Activated T-helper 1 cell treated with anti-CD3 and anti-CD28 coated beads, Interleukin-12 subunit alpha, Interleukin-12 subunit beta, Interleukin-2, Interleukin-4 antibody, amounts not matched to agents 30 ng/mL and 10 ng/mL and 1 ng/mL, durations not matched to agents 14 hours and 24 hours and 36 hours (primary cell): ENCODE data around the gene LRFN4. TPM values are rescaled to one million over a fixed set of nuclear protein-coding genes. Genes with fewer than 3 reads are reported as not detected.

Experiments
- DNase-seq: peaks from one replicate; pipeline ENCODE4 v3.0.0; 2021; ENCODE audit warnings: low spot score
- H3K27ac Mint-ChIP-seq: one replicate; pipeline ENCODE4 v1.8.0; 2021; ENCODE audit warnings: mild to moderate bottlenecking, mixed read lengths
- H3K27me3 Mint-ChIP-seq: one replicate; pipeline ENCODE4 v1.8.0; 2022; ENCODE audit warnings: mild to moderate bottlenecking, moderate library complexity, mixed read lengths; ENCODE audit not compliant: insufficient read depth
- H3K36me3 Mint-ChIP-seq: one replicate; pipeline ENCODE4 v1.8.0; 2021; ENCODE audit warnings: low read depth, mixed read lengths
- H3K4me1 Mint-ChIP-seq: one replicate; pipeline ENCODE4 v1.8.0; 2021; ENCODE audit warnings: low read depth, mixed read lengths
- H3K4me3 Mint-ChIP-seq: one replicate; pipeline ENCODE4 v1.8.0; 2021; ENCODE audit warnings: mild to moderate bottlenecking, moderate library complexity, mixed read lengths
- H3K9me3 Mint-ChIP-seq: one replicate; pipeline ENCODE4 v1.8.0; 2021; ENCODE audit warnings: mixed read lengths
- intact Hi-C: fragments of 100-400 bp; cut with micrococcal nuclease; formaldehyde crosslinking; loops from one replicate; pipeline ENCODE4 v1.15.1; 2024
- total RNA-seq: library from RNA; stranded (reverse); gene quantifications from 2 replicates; pipeline ENCODE4 v1.2.3, GENCODE V29; 2022

Gene LRFN4
- total RNA-seq, 1 donor from 2014 or later: 49.6 TPM

DNA sequence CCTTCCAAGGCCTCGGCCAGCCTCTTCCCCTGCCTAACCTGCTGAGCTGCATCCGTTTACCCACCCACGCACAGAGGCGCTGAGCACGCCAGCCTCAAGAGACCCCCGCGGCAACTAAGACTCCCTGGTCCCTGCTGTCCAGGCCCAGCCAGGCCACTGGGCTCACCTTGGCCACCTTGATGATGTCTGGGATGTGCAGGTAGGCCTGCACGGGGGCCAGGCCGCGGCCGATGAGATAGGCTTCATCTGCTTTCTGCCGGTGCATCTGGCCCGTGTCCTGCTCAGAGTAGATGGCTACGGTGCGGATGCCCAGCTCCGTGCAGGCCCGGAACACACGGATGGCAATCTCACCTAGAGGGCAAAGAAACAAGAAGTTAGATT is 14.6 kb downstream of the LRFN4 start:
- no peaks in the 10 kb centered on the region for H3K9me3 Mint-ChIP-seq
- H3K36me3 Mint-ChIP-seq: no peaks in the 10 kb centered on the region
- no peak overlapping the region for H3K27ac Mint-ChIP-seq
- H3K4me3 Mint-ChIP-seq: no peak overlapping the region
- DNase-seq: no peak
- H3K4me1 Mint-ChIP-seq: peaks cover 7% of the 10 kb centered on the region
- peaks cover 5% of the 10 kb centered on the region for H3K27me3 Mint-ChIP-seq
- intact Hi-C loops: no loop called here

DNA sequence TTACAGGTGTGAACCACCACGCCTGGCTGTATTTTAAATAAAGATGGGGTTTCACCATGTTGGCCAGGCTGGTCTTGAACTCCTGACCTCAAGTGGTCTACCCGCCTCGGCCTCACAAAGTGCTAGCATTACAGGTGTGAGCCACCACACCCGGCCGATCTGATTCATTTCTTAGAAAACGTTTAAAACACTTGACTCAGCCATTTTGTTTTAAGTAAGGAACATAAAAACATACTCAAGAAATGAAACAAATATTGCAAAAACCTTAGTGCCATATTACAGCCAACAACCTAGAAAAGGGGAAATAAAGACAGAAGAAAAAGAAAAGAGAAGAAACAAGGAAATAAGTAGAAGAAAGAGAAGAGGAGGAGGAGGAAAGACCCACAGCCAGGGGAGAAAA is 17.4 kb downstream of the LRFN4 start:
- H3K27ac Mint-ChIP-seq: no peak overlapping the region
- no peak overlapping the region for H3K4me3 Mint-ChIP-seq
- no peaks in the 10 kb centered on the region for H3K36me3 Mint-ChIP-seq
- no peak for DNase-seq
- H3K27me3 Mint-ChIP-seq: peaks cover 3% of the 10 kb centered on the region
- intact Hi-C loops: no loop called here
- no peaks in the 10 kb centered on the region for H3K9me3 Mint-ChIP-seq
- H3K4me1 Mint-ChIP-seq: no peaks in the 10 kb centered on the region

DNA sequence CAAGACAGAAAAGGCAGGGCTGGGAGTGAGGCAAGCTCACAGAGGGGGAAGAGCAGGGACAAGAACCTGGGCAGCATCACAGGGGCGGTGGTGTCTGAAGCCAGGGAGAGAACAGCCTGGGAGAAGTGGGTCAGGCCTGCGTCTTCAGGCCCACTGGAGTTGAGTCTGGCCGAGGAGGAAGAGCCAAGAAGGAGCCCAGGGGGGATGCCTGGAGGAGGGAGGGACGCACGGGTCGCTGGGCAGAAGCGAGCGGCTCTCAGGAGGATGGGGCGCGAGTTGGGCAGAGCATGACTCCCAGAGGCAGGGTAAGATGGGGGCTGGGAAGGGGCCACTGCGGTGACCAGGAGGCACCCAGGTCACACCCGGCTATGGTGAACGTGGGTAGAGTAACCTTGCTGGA is 18.5 kb downstream of the LRFN4 start:
- Mint-ChIP-seq H3K27me3 (peaks cover 3% of the 10 kb centered on the region), H3K27ac (no peak overlapping the region), H3K36me3 (no peaks in the 10 kb centered on the region), H3K9me3 (no peaks in the 10 kb centered on the region), H3K4me1 (peaks cover 4% of the 10 kb centered on the region), H3K4me3 (no peak overlapping the region)
- DNase-seq: no peak
- intact Hi-C loops: no loop called here

DNA sequence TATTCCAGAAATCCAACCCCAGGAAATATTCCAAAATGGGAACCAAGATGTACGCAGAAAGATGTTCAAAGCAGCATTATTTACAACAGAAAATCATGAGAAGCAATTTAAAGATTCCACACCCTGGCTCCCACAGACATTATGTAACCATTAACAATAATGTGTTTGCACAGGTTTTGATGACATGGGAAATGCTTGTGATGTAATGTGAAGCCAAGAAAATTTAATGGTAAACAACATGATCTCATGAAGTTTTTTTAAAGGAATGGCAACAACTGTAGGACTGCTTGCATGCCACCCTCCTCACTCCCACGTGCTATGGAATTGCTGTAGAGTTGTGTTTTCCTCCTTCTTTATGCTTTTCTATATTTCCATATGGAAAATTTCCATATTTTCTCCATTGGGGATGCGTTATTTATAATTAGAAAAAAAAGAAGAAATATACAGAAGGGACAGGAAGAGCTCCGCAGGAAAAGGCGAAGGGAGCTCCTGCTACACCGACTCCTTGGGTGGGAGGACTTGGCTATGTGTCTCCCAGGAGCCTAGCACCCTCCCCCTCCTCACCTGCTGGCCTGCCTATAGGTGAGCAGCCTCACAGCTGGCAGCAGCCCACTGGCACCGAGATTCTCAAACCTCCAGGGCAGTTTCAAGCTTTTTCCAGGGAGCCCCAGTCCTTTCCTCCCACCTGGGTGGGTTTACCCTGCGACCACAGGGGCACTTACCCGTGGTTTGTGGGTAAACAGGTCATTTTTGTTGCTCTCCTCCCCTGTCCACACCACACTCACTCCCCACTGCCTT is 20.9 kb downstream of the LRFN4 start:
- H3K9me3 Mint-ChIP-seq: no peaks in the 10 kb centered on the region
- intact Hi-C loops: no loop called here
- no peak overlapping the region for H3K4me3 Mint-ChIP-seq
- H3K4me1 Mint-ChIP-seq: peaks cover 15% of the 10 kb centered on the region
- H3K27me3 Mint-ChIP-seq: peaks cover 3% of the 10 kb centered on the region
- DNase-seq: no peak
- no peaks in the 10 kb centered on the region for H3K36me3 Mint-ChIP-seq
- H3K27ac Mint-ChIP-seq: no peak overlapping the region

DNA sequence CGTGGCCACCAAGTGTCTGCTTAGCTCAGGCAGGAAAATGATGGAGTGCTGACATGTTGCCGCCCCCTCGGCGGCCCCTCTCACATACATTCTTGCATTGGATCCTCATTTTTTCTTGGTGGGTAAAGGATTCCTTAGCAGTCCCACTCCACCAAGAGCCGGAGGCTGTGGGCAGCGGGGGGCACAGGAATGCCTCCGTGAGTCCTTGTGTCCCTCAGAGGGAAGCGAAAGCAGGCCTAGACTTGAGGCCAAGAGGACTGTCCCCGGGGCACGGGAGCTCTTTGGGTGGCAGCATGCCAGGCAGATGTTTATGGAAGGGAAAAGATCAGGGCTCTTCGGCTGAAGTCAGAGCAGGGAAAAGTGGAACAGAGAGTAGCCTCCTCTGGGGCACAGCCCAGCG is 21.6 kb downstream of the LRFN4 start:
- no peak for DNase-seq
- intact Hi-C loops: no loop called here
- no peak overlapping the region for H3K27ac Mint-ChIP-seq
- peaks cover 15% of the 10 kb centered on the region for H3K4me1 Mint-ChIP-seq
- no peaks in the 10 kb centered on the region for H3K9me3 Mint-ChIP-seq
- H3K4me3 Mint-ChIP-seq: no peak overlapping the region
- H3K27me3 Mint-ChIP-seq: peaks cover 3% of the 10 kb centered on the region
- H3K36me3 Mint-ChIP-seq: no peaks in the 10 kb centered on the region

DNA sequence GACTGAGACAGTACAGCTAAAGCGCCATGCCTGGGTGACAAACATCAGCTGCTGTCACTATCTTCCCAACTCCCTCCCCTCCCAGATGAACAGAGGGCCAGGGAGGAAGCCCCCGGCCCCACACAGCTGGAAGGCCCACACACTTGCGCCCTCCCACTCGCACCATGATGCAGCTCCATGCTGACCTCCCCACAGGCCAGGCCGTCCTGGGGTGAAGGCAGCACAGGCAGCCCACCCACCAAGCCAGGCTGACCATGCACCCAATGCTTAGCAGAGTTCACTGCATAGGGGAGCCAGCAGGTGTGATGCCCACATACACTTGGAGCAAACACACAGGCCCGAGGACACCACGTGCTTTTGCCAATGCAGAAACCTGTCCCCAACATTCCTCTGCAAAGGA is 22.1 kb downstream of the LRFN4 start:
- H3K27me3 Mint-ChIP-seq: peaks cover 3% of the 10 kb centered on the region
- H3K27ac Mint-ChIP-seq: no peak overlapping the region
- intact Hi-C loops: no loop called here

DNA sequence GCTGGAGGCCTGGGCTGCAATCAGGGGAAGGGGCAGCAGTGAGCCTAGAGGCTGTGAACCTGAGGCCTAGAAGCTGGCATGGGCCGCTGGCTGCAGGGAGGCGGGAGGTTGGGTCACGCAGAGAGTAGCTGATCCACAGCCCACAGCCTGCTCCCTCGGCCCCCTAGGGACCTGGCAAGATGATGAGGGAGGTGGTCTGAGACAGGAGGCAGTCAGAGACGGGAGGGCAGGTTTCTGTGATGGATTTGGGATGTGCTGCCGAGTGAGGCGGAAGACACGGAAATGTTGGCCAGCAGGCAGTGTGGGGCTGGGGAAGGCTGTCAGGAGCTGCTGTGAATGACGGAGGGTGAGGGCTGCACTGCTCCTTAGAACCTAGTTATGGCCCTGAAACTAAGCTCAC is 22.7 kb downstream of the LRFN4 start:
- H3K27ac Mint-ChIP-seq: no peak overlapping the region
- intact Hi-C loops: no loop called here
- no peaks in the 10 kb centered on the region for H3K36me3 Mint-ChIP-seq
- DNase-seq: no peak
- H3K9me3 Mint-ChIP-seq: no peaks in the 10 kb centered on the region
- H3K4me3 Mint-ChIP-seq: no peak overlapping the region
- H3K27me3 Mint-ChIP-seq: no peaks in the 10 kb centered on the region
- peaks cover 15% of the 10 kb centered on the region for H3K4me1 Mint-ChIP-seq

More for the DNA sequence above, 22.1 kb downstream of the LRFN4 start:
- no peaks in the 10 kb centered on the region for H3K36me3 Mint-ChIP-seq
- H3K4me3 Mint-ChIP-seq: no peak overlapping the region
- no peaks in the 10 kb centered on the region for H3K9me3 Mint-ChIP-seq
- DNase-seq: no peak
- peaks cover 15% of the 10 kb centered on the region for H3K4me1 Mint-ChIP-seq

DNA sequence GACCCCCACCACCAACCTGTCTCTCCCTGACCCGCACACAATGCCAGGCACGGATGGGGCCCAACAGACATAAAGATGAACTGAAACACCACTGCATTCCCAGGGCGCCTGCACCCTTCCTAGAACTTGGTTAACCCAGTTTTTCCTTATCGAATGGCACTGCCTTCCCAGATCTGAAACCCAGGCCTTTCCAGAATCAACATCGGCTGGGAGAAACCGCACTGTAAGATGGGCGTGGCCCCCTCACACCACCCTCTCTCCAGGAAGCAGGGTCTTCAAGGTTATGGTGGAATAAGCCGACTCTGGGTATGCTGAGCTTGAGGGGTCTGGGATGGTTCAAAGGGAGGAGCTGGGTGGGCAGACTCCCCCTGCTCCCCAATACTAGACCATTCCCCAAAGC is 23.1 kb downstream of the LRFN4 start:
- no peak for DNase-seq
- H3K27ac Mint-ChIP-seq: no peak overlapping the region
- intact Hi-C loops: no loop called here
- no peaks in the 10 kb centered on the region for H3K9me3 Mint-ChIP-seq
- no peak overlapping the region for H3K4me3 Mint-ChIP-seq
- H3K4me1 Mint-ChIP-seq: peaks cover 15% of the 10 kb centered on the region
- H3K36me3 Mint-ChIP-seq: no peaks in the 10 kb centered on the region
- no peaks in the 10 kb centered on the region for H3K27me3 Mint-ChIP-seq

DNA sequence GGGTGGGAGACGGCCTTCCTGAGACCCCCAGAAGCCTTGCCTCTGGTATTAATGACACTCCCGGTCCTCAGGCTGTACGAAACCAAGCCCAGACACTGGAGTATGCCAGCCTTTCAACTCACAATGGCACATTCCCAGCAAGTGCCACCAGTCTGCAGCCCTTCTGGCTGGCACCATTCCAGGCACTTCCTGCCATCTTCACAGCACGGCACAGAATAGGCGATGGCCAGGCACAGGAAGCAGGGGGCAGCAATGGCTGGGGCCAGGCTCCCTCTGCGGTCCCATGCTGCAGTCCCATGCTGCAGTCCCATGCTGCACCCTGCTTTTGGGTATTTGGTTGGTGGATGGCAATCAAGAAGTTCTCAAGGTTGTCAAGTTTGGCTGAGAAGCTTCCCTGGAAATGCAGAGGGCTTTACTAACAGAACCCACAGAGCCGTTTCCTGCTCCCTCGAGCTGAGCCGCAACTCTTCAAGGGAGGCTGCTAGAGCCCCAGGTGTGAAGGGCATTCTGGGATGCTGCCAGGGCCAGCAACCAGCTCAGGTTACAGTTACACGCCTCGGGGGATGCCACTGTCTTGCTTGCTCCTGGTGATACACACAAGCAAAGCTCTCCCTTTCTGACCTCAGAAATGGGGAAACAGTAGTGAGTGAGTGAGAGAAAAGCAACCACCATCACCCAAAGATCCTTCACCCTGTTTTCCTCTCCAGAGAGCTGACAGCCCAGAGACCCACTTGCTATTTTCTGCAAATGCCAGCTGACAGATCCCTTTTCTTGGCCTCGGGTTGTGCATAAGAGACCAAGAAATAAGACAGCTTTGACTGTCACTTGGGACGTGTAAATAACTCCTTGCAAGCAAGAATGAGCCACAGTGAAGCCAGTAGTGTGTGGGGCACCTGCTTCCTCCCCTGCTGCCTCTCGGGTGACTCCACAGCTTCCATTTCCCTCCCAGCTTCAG is 23.9 kb downstream of the LRFN4 start:
- Mint-ChIP-seq H3K4me1 (peaks cover 15% of the 10 kb centered on the region), H3K36me3 (no peaks in the 10 kb centered on the region), H3K27ac (no peak overlapping the region), H3K4me3 (no peak overlapping the region), H3K27me3 (no peaks in the 10 kb centered on the region), H3K9me3 (no peaks in the 10 kb centered on the region)
- no peak for DNase-seq
- intact Hi-C loops: no loop called here

DNA sequence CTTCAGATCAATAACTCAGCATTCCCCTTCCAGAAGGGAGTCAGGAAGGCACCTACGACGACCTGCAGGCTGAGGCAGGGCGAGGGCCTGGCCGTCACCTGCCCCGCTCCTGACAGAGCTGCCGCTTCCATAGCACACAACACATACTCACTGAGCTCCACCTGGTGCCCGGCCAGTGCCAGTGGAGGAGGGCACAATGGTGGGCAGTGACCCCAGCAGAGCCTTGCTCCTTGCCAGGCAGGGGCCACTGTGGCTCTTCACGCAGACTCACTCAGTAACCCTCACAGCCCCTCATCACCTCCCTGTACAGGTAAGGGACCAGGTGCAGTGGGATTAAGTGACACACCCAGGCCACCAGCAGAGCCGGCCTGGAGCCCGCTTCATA is 24.6 kb downstream of the LRFN4 start:
- Mint-ChIP-seq H3K27ac (no peak overlapping the region), H3K9me3 (no peaks in the 10 kb centered on the region), H3K27me3 (no peaks in the 10 kb centered on the region), H3K4me3 (no peak overlapping the region), H3K4me1 (peaks cover 15% of the 10 kb centered on the region), H3K36me3 (no peaks in the 10 kb centered on the region)
- DNase-seq: no peak
- intact Hi-C loops: no loop called here

DNA sequence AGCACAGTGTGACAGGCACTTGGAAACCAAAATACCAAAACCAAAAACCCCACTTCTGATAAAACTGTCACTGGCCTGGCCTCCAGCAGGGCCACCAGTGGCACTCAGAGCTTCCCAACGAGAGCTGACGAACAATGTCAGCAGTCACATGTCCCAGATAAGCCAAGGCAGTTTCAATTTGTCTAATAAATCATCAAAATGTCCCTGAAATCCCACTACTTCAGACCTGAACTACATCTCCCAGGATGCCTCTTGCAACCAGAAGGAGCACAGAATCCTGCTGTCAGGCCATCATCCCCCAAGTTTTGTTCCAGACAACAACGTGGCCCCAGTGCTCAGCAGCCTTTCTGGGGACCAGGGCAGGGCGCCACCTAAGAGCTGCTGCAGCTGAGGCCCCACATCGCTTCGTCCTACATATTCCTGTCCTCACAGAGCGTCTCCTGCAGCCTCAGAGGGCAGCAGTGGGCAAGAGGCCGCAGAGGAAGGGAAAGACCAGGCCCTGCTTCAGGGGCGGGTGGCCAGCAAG is 25.1 kb downstream of the LRFN4 start:
- Mint-ChIP-seq H3K4me3 (no peak overlapping the region), H3K27me3 (no peaks in the 10 kb centered on the region), H3K9me3 (no peaks in the 10 kb centered on the region), H3K27ac (no peak overlapping the region), H3K4me1 (peaks cover 15% of the 10 kb centered on the region), H3K36me3 (no peaks in the 10 kb centered on the region)
- intact Hi-C loops: no loop called here
- DNase-seq: no peak

DNA sequence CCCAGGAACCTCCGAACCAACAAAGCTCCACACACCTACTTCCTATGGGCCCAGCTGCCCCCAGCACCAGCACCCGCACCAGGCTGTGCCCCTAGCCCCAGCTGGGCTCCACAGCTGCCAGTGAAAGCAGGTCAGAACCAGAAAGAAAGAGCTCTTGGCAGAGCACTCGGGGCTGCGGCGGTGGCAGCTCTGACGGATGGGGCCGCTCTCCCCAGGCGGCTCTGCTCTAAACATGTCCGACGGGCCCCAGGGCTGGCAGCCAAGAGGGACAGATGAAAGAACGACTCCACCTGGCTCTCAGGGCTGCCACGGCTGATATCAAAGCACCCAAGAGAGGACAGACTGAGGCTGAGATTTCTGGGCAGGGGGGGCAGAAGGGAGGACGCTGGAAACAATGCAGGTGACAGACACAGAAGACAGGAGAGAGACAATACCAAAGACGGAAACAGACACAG is 25.7 kb downstream of the LRFN4 start:
- DNase-seq: no peak
- Mint-ChIP-seq H3K27me3 (no peaks in the 10 kb centered on the region), H3K27ac (no peak overlapping the region), H3K4me1 (peaks cover 15% of the 10 kb centered on the region), H3K4me3 (no peak overlapping the region), H3K9me3 (no peaks in the 10 kb centered on the region), H3K36me3 (no peaks in the 10 kb centered on the region)
- intact Hi-C loops: loop anchor here (1.0 kb wide), 1 partner anchor 188 kb away; no protein-coding TSS in a partner anchor
